ENCODE results near the gene NPC1L1. TPM values are rescaled to one million over a fixed set of nuclear protein-coding genes. Genes with fewer than 3 reads are reported as not detected.

NPC1L1 gene
- total and polyA plus RNA-seq, 2 of the 13 experiments (the other 11 are each of a cell fraction or from before 2014, with no cell fraction given) = 4.8 to 14.5 TPM

- peaks cover 13 to 67% of the 10 kb centered on the region in 2 experiments for H3K36me3 ChIP-seq (replicated peaks in 1 of 2; ENCODE audit: control insufficient read depth in 1 of 2, insufficient read depth in 2 of 2, low read length in 2 of 2)
- 99% methylated on average over 8 of the region's 8 CpGs for WGBS (ENCODE audit: low lambda C conversion rate)
- peaks cover 10% of the 10 kb centered on the region for H3K79me2 ChIP-seq (ENCODE audit: insufficient read depth, low read length)
- no peak overlapping the region for H3K27ac ChIP-seq (ENCODE audit: extremely low read length, insufficient read depth, low read length)
- H3K9ac ChIP-seq (ENCODE audit: insufficient read depth, low read depth, low read length) = no peak overlapping the region
- ChIA-PET POLR2A (interaction anchor here (1.0 kb wide), 1 partner anchor 12 kb away, joined by 4 read pairs; the partner anchor contains the start of gene NUDCD3), CTCF (ENCODE audit: low intra/inter-chr PET ratio, low total read pairs) (interaction anchor here (1.5 to 2.2 kb wide), 4 partner anchors 47 to 237 kb away, joined by 5 to 13 read pairs (median 8); no protein-coding TSS in a partner anchor)
- intact Hi-C loops (cut with micrococcal nuclease; ENCODE audit: unreplicated experiment) = loop anchor here (1.0 to 5.0 kb wide), 3 partner anchors 47 to 237 kb away; no protein-coding TSS in a partner anchor
- no peaks in the 10 kb centered on the region for H3K9me3 ChIP-seq (ENCODE audit: low read length)
- no peak overlapping the region for H3K4me2 ChIP-seq (ENCODE audit: low read depth, low read length)
- ATAC-seq (no peak), DNase-seq (ENCODE audit: low spot score) (no peak), FAIRE-seq (no peak)
- BruUV-seq (replicated peaks) = no TSS peak
- H3K27me3 ChIP-seq (ENCODE audit: control insufficient read depth in 1 of 2, insufficient read depth in 2 of 2, low read length in 2 of 2) = no peaks in the 10 kb centered on the region
- no peak overlapping the region for H3K4me3 ChIP-seq (replicated peaks in 1 of 3; ENCODE audit: insufficient read depth in 1 of 3, low read depth in 2 of 3, low read length in 3 of 3)
- H4K20me1 ChIP-seq (ENCODE audit: insufficient read depth, low read length) = no peaks in the 10 kb centered on the region
- no peak overlapping the region for H2AFZ ChIP-seq (ENCODE audit: low read length)
- in situ Hi-C loops (cut with HindIII; ENCODE audit: extremely low pct_ligation_motif_present, low pct_unique_long_range_greater_than_20kb) = loop anchor here (5.0 kb wide), 1 partner anchor 236 kb away; no protein-coding TSS in a partner anchor
- peaks cover 20% of the 10 kb centered on the region for H3K4me1 ChIP-seq (ENCODE audit: insufficient read depth, low read length)
- no peak for TF ChIP-seq RXRB (CRISPR knock-in tag; IDR thresholded peaks at IDR 0.05; ENCODE audit: borderline replicate concordance)
- TF ChIP-seq, protein P1, sequence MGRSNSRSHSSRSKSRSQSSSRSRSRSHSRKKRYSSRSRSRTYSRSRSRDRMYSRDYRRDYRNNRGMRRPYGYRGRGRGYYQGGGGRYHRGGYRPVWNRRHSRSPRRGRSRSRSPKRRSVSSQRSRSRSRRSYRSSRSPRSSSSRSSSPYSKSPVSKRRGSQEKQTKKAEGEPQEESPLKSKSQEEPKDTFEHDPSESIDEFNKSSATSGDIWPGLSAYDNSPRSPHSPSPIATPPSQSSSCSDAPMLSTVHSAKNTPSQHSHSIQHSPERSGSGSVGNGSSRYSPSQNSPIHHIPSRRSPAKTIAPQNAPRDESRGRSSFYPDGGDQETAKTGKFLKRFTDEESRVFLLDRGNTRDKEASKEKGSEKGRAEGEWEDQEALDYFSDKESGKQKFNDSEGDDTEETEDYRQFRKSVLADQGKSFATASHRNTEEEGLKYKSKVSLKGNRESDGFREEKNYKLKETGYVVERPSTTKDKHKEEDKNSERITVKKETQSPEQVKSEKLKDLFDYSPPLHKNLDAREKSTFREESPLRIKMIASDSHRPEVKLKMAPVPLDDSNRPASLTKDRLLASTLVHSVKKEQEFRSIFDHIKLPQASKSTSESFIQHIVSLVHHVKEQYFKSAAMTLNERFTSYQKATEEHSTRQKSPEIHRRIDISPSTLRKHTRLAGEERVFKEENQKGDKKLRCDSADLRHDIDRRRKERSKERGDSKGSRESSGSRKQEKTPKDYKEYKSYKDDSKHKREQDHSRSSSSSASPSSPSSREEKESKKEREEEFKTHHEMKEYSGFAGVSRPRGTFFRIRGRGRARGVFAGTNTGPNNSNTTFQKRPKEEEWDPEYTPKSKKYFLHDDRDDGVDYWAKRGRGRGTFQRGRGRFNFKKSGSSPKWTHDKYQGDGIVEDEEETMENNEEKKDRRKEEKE (IDR thresholded peaks at IDR 0.05) = no peak
- TF ChIP-seq HES4 (CRISPR knock-in tag; IDR thresholded peaks at IDR 0.05; ENCODE audit: borderline replicate concordance) = no peak
- TF ChIP-seq, protein P2, sequence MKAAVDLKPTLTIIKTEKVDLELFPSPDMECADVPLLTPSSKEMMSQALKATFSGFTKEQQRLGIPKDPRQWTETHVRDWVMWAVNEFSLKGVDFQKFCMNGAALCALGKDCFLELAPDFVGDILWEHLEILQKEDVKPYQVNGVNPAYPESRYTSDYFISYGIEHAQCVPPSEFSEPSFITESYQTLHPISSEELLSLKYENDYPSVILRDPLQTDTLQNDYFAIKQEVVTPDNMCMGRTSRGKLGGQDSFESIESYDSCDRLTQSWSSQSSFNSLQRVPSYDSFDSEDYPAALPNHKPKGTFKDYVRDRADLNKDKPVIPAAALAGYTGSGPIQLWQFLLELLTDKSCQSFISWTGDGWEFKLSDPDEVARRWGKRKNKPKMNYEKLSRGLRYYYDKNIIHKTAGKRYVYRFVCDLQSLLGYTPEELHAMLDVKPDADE (CRISPR knock-in tag; IDR thresholded peaks at IDR 0.05) = no peak
- TF ChIP-seq ZNF576 (CRISPR knock-in tag; IDR thresholded peaks at IDR 0.05) = no peak
- TF ChIP-seq GTF3A (CRISPR knock-in tag; conservative IDR thresholded peaks at IDR 0.05) = no peak
- TF ChIP-seq, protein P3, sequence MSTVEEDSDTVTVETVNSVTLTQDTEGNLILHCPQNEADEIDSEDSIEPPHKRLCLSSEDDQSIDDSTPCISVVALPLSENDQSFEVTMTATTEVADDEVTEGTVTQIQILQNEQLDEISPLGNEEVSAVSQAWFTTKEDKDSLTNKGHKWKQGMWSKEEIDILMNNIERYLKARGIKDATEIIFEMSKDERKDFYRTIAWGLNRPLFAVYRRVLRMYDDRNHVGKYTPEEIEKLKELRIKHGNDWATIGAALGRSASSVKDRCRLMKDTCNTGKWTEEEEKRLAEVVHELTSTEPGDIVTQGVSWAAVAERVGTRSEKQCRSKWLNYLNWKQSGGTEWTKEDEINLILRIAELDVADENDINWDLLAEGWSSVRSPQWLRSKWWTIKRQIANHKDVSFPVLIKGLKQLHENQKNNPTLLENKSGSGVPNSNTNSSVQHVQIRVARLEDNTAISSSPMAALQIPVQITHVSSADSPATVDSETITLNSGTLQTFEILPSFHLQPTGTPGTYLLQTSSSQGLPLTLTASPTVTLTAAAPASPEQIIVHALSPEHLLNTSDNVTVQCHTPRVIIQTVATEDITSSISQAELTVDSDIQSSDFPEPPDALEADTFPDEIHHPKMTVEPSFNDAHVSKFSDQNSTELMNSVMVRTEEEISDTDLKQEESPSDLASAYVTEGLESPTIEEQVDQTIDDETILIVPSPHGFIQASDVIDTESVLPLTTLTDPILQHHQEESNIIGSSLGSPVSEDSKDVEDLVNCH (CRISPR knock-in tag; IDR thresholded peaks at IDR 0.05) = no peak
- no peak for TF ChIP-seq SIX4 (CRISPR knock-in tag; IDR thresholded peaks at IDR 0.05)
- no peak for TF ChIP-seq RFX5 (IDR thresholded peaks at IDR 0.05; ENCODE audit: low read depth, low read length)
- TF ChIP-seq PHB2 (IDR thresholded peaks at IDR 0.05; ENCODE audit: partially characterized antibody) = no peak
- TF ChIP-seq CCDC6 (CRISPR knock-in tag; IDR thresholded peaks at IDR 0.05) = no peak
- TF ChIP-seq TEF (CRISPR knock-in tag; IDR thresholded peaks at IDR 0.05) = no peak
- TF ChIP-seq, protein P4, sequence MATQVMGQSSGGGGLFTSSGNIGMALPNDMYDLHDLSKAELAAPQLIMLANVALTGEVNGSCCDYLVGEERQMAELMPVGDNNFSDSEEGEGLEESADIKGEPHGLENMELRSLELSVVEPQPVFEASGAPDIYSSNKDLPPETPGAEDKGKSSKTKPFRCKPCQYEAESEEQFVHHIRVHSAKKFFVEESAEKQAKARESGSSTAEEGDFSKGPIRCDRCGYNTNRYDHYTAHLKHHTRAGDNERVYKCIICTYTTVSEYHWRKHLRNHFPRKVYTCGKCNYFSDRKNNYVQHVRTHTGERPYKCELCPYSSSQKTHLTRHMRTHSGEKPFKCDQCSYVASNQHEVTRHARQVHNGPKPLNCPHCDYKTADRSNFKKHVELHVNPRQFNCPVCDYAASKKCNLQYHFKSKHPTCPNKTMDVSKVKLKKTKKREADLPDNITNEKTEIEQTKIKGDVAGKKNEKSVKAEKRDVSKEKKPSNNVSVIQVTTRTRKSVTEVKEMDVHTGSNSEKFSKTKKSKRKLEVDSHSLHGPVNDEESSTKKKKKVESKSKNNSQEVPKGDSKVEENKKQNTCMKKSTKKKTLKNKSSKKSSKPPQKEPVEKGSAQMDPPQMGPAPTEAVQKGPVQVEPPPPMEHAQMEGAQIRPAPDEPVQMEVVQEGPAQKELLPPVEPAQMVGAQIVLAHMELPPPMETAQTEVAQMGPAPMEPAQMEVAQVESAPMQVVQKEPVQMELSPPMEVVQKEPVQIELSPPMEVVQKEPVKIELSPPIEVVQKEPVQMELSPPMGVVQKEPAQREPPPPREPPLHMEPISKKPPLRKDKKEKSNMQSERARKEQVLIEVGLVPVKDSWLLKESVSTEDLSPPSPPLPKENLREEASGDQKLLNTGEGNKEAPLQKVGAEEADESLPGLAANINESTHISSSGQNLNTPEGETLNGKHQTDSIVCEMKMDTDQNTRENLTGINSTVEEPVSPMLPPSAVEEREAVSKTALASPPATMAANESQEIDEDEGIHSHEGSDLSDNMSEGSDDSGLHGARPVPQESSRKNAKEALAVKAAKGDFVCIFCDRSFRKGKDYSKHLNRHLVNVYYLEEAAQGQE (IDR thresholded peaks at IDR 0.05; ENCODE audit: borderline replicate concordance in 1 of 2, low read depth in 1 of 2, low read length in 2 of 2) = no peak
Observed at GRCh38 chr7:44477938-44478337, 63.2 kb downstream of the NPC1L1 start.

Measured in HepG2 (cell line).